GM12891 (cell line): ENCODE results near the gene MAPK8IP1.
A peak's percentile ranks its signal among the peaks of the same experiment; 100 is the strongest.

ENCODE experiments used
- DNase-seq: peaks from one replicate; pipeline ENCODE4 v3.0.0; 2011; ENCODE audit warnings: low spot score; ENCODE audit not compliant: insufficient read length
- FAIRE-seq: peaks from 2 replicates; lab custom pipeline; 2011; peaks lifted over from hg19 to GRCh38; lab: Jason Lieb, UNC
- PAX5 ChIP-seq: IDR thresholded peaks from 2 replicates; pipeline ENCODE4 v1.6.1; 2011; ENCODE audit warnings: low read length, moderate library complexity, mild to moderate bottlenecking; ENCODE audit not compliant: insufficient read depth, severe bottlenecking
- POLR2A ChIP-seq: IDR thresholded peaks from 2 replicates; pipeline ENCODE4 v1.6.1; 2011; ENCODE audit warnings: low read depth, low read length, control low read depth
- POLR2AphosphoS5 ChIP-seq: IDR thresholded peaks from 2 replicates; pipeline ENCODE4 v1.6.1; 2011; ENCODE audit warnings: low read depth, low read length, control low read depth
- POU2F2 ChIP-seq: IDR thresholded peaks from 2 replicates; pipeline ENCODE4 v1.6.1; 2011; ENCODE audit warnings: low read depth, mild to moderate bottlenecking, control low read depth, low read length, moderate library complexity
- SPI1 ChIP-seq: IDR thresholded peaks from 2 replicates; pipeline ENCODE4 v1.6.1; 2011; ENCODE audit warnings: low read depth, low read length, control low read depth
- TAF1 ChIP-seq: IDR thresholded peaks from 2 replicates; pipeline ENCODE4 v1.6.1; 2011; ENCODE audit warnings: low read depth, low read length, control low read depth

MAPK8IP1 gene

GRCh38 chr11:45926536-45927331 is 41.3 kb downstream of the MAPK8IP1 start:
- DNase-seq (no peak), FAIRE-seq (no peak)
- no peak for TF ChIP-seq TAF1
- no peak for TF ChIP-seq POU2F2
- TF ChIP-seq POLR2A = no peak
- TF ChIP-seq SPI1 = no peak
- no peak for TF ChIP-seq POLR2AphosphoS5
- TF ChIP-seq PAX5 = no peak

- DNase-seq (no peak), FAIRE-seq (no peak)
- TF ChIP-seq POLR2AphosphoS5 (no peak), POLR2A (no peak), POU2F2 (no peak), TAF1 (no peak), SPI1 (no peak), PAX5 (no peak)
Observed at GRCh38 chr11:45927332-45927683, 41.9 kb downstream of the MAPK8IP1 start.

GRCh38 chr11:45927684-45928413 is 42.4 kb downstream of the MAPK8IP1 start:
- no peak for FAIRE-seq
- TF ChIP-seq SPI1 (no peak), POU2F2 (no peak), PAX5 (no peak), POLR2A (no peak), TAF1 (no peak), POLR2AphosphoS5 (no peak)
- no peak for DNase-seq

- FAIRE-seq (no peak), DNase-seq (no peak)
- TF ChIP-seq POLR2A (no peak), POLR2AphosphoS5 (no peak), SPI1 (no peak)
Observed at GRCh38 chr11:45928535-45929215, 43.2 kb downstream of the MAPK8IP1 start.

GRCh38 chr11:45929486-45930030 is 44.1 kb downstream of the MAPK8IP1 start:
- FAIRE-seq = no peak
- no peak for DNase-seq
- TF ChIP-seq POLR2AphosphoS5 = no peak
- TF ChIP-seq PAX5 = no peak
- no peak for TF ChIP-seq SPI1
- TF ChIP-seq POLR2A = no peak
- TF ChIP-seq POU2F2 = no peak
- TF ChIP-seq TAF1 = no peak

- peak; percentile 100 for FAIRE-seq
- no peak; the same call in 1 of the 2 replicates for TF ChIP-seq SPI1
- no peak for TF ChIP-seq TAF1
- TF ChIP-seq POLR2AphosphoS5 = peak; percentile 37
- peak; percentile 96 for TF ChIP-seq PAX5
- peak; percentile 80 for TF ChIP-seq POU2F2
- TF ChIP-seq POLR2A = no peak
- peak; percentile 91 for DNase-seq
Observed at GRCh38 chr11:45930031-45930794, 44.8 kb downstream of the MAPK8IP1 start.

- FAIRE-seq = peak; percentile 13
Observed at GRCh38 chr11:45930951-45931570, 45.6 kb downstream of the MAPK8IP1 start.

GRCh38 chr11:45931739-45932138 is 46.3 kb downstream of the MAPK8IP1 start:
- TF ChIP-seq POU2F2 (no peak), SPI1 (no peak), POLR2A (no peak), POLR2AphosphoS5 (no peak), TAF1 (no peak), PAX5 (no peak)
- no peak for FAIRE-seq
- no peak for DNase-seq

More at GRCh38 chr11:45930951-45931570, 45.6 kb downstream of the MAPK8IP1 start:
- DNase-seq = no peak
- TF ChIP-seq SPI1 = 0 out of 2 replicates have a peak, but pooled peaks have one; percentile 14
- no peak for TF ChIP-seq TAF1
